ENCODE results near the gene EID2.
A peak's percentile ranks its signal among the peaks of the same experiment; 100 is the strongest.

The EID2 gene

GRCh38 chr19:39515551-39516191 is 24.3 kb downstream of the EID2 start:
- peak overlapping the region; percentile 55 for H2BK120ac ChIP-seq (ENCODE audit: insufficient read depth, low read length, poor library complexity)
- WGBS (ENCODE audit: extremely low coverage, insufficient coverage, insufficient read length), result no CpG with 5 or more reads among the region's 44 CpGs

DNA sequence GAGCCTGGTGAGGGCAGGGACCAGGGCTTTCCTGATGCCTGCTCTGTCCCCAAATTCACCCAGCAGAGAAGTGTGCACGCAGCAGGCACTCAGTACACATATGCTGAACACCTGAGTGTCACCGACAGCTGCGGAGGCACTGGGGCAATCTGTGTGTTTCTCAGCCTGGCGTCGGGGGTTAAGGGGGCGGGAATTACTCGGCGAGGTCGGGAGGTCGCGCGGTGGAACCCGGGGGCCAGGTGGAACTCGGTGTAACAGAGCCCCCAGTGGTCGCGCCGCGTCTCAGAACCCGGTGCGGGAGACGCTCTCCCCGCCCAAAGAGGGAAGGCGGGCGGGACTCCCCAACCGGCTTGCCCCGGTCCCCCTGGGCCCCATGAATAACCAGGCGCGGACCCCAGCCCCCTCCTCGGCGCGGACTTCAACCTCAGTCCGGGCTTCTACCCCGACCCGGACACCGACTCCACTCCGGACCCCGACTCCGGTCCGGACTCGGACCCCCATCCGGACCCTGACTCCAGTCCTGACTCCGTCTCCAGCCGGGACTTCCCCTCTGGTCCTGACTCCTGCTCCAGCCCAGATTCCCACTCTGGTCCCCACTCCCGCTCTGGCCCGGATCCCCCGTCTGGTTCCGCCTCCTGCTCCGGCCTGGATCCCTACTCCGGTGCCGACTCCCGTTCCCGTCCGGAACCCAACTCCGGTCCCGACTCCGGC is 25.0 kb downstream of the EID2 start, which contains the start of gene SELENOV:
Gene SELENOV, plus strand, starts transcription at position 300 of the 711 bp plus-strand sequence. Its CDS starts 74 bp downstream, at position 374.
- Histone ChIP-seq H2BK120ac (ENCODE audit: insufficient read depth, low read length, poor library complexity) (peak within 1 kb of the TSS; percentile 55), H2BK5ac (ENCODE audit: low read depth, low read length, poor library complexity) (peak within 1 kb of the TSS; percentile 42), H3K79me1 (ENCODE audit: low read length) (peaks cover 17% of the 10 kb centered on the region), H2AFZ (ENCODE audit: insufficient read depth, low read length, poor library complexity) (peak within 1 kb of the TSS; percentile 51), H3K27ac (ENCODE audit: low read depth, low read length) (no peak within 1 kb of the TSS), H3K9ac (ENCODE audit: low read length) (peak within 1 kb of the TSS; percentile 43), H3K79me2 (ENCODE audit: control insufficient read depth, insufficient read depth, low read length, poor library complexity) (peaks cover 11% of the 10 kb centered on the region), H4K8ac (ENCODE audit: low read depth, low read length) (peak within 1 kb of the TSS; percentile 66), H3K14ac (ENCODE audit: low read length) (peak within 1 kb of the TSS; percentile 88), H3K9me3 (ENCODE audit: insufficient read depth, low read depth, low read length) (peaks cover 2% of the 10 kb centered on the region), H3K23ac (ENCODE audit: low read length) (no peak within 1 kb of the TSS), H2AK5ac (ENCODE audit: low read length) (no peak within 1 kb of the TSS), H3K18ac (ENCODE audit: low read length) (peak within 1 kb of the TSS; percentile 95), H3K4me2 (ENCODE audit: low read length) (peak within 1 kb of the TSS; percentile 77), H3K4ac (ENCODE audit: low read depth, low read length) (peak within 1 kb of the TSS; percentile 52), H3K4me1 (ENCODE audit: control insufficient read depth in 1 of 2, insufficient read depth in 2 of 2, low read length in 2 of 2) (peaks cover 5 to 23% of the 10 kb centered on the region in 2 experiments), H4K12ac (ENCODE audit: low read depth, low read length) (peak within 1 kb of the TSS; percentile 49), H2BK12ac (ENCODE audit: low read length) (peak within 1 kb of the TSS; percentile 46), H3K27me3 (ENCODE audit: insufficient read depth, low read length) (peaks cover 10% of the 10 kb centered on the region), H3K4me3 (ENCODE audit: low read depth, low read length) (peak within 1 kb of the TSS; percentile 73), H3K36me3 (ENCODE audit: control insufficient read depth in 1 of 2, insufficient read depth in 2 of 2, low read length in 2 of 2) (no peaks in the 10 kb centered on the region), H4K91ac (ENCODE audit: low read depth, low read length) (peak within 1 kb of the TSS; percentile 75)
- WGBS (ENCODE audit: extremely low coverage, insufficient coverage, insufficient read length), result no CpG with 5 or more reads among the region's 56 CpGs
- no peak for DNase-seq

More at GRCh38 chr19:39515551-39516191, 24.3 kb downstream of the EID2 start:
- Histone ChIP-seq H3K18ac (ENCODE audit: low read length) (peak overlapping the region; percentile 95), H3K79me1 (ENCODE audit: low read length) (peaks cover 18% of the 10 kb centered on the region), H2AFZ (ENCODE audit: insufficient read depth, low read length, poor library complexity) (peak overlapping the region; percentile 51), H3K27me3 (ENCODE audit: insufficient read depth, low read length) (peaks cover 10% of the 10 kb centered on the region), H3K79me2 (ENCODE audit: control insufficient read depth, insufficient read depth, low read length, poor library complexity) (peaks cover 11% of the 10 kb centered on the region), H3K4me3 (ENCODE audit: low read depth, low read length) (peak overlapping the region; percentile 73), H4K8ac (ENCODE audit: low read depth, low read length) (peak overlapping the region; percentile 66), H3K36me3 (ENCODE audit: control insufficient read depth in 1 of 2, insufficient read depth in 2 of 2, low read length in 2 of 2) (no peaks in the 10 kb centered on the region), H3K4me1 (ENCODE audit: control insufficient read depth in 1 of 2, insufficient read depth in 2 of 2, low read length in 2 of 2) (peaks cover 9 to 25% of the 10 kb centered on the region in 2 experiments), H2AK5ac (ENCODE audit: low read length) (no peak overlapping the region), H3K14ac (ENCODE audit: low read length) (peak overlapping the region; percentile 88), H3K27ac (ENCODE audit: low read depth, low read length) (no peak overlapping the region), H3K9me3 (ENCODE audit: insufficient read depth, low read depth, low read length) (peaks cover 2% of the 10 kb centered on the region), H4K12ac (ENCODE audit: low read depth, low read length) (peak overlapping the region; percentile 49), H3K4me2 (ENCODE audit: low read length) (peak overlapping the region; percentile 77), H2BK5ac (ENCODE audit: low read depth, low read length, poor library complexity) (peak overlapping the region; percentile 42), H3K9ac (ENCODE audit: low read length) (peak overlapping the region; percentile 43), H3K23ac (ENCODE audit: low read length) (no peak overlapping the region), H3K4ac (ENCODE audit: low read depth, low read length) (peak overlapping the region; percentile 52), H2BK12ac (ENCODE audit: low read length) (peak overlapping the region; percentile 46), H4K91ac (ENCODE audit: low read depth, low read length) (peak overlapping the region; percentile 75)
- no peak for DNase-seq

DNA sequence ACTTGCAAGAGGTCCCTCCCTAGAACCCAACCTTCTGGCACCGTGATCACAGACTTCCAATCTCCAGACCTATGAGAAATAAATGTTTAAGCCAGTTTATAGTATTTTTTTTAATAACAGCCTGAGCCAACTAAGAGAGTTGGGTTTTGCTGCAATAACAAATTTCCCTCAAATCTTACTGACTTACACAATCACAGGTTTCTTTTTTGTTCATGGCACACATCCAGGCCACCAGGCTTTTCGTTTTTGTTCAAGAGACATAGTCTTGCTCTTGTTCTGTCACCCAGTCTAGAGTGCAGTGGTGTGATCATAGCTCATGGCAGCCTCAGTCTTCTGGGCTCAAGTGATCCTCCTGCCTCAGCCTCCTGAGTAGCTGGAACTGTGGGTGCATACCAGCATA is 27.0 kb downstream of the EID2 start:
- H3K27me3 ChIP-seq (ENCODE audit: insufficient read depth, low read length), result peaks cover 17% of the 10 kb centered on the region
- no peak overlapping the region for H3K4ac ChIP-seq (ENCODE audit: low read depth, low read length)
- no peak overlapping the region for H4K12ac ChIP-seq (ENCODE audit: low read depth, low read length)
- H3K4me3 ChIP-seq (ENCODE audit: low read depth, low read length), result no peak overlapping the region
- no peak overlapping the region for H3K14ac ChIP-seq (ENCODE audit: low read length)
- H3K79me2 ChIP-seq (ENCODE audit: control insufficient read depth, insufficient read depth, low read length, poor library complexity), result peaks cover 11% of the 10 kb centered on the region
- no peaks in the 10 kb centered on the region for H3K36me3 ChIP-seq (ENCODE audit: control insufficient read depth in 1 of 2, insufficient read depth in 2 of 2, low read length in 2 of 2)
- WGBS (ENCODE audit: extremely low coverage, insufficient coverage, insufficient read length), result no CpG with 5 or more reads among the region's 2 CpGs
- peaks cover 2 to 12% of the 10 kb centered on the region in 2 experiments for H3K4me1 ChIP-seq (ENCODE audit: control insufficient read depth in 1 of 2, insufficient read depth in 2 of 2, low read length in 2 of 2)
- peaks cover 13% of the 10 kb centered on the region for H3K79me1 ChIP-seq (ENCODE audit: low read length)
- H2BK120ac ChIP-seq (ENCODE audit: insufficient read depth, low read length, poor library complexity), result no peak overlapping the region
- no peak overlapping the region for H3K4me2 ChIP-seq (ENCODE audit: low read length)
- no peak for DNase-seq
- no peak overlapping the region for H2AK5ac ChIP-seq (ENCODE audit: low read length)
- H2BK12ac ChIP-seq (ENCODE audit: low read length), result no peak overlapping the region
- H3K9me3 ChIP-seq (ENCODE audit: insufficient read depth, low read depth, low read length), result peaks cover 2% of the 10 kb centered on the region
- H3K9ac ChIP-seq (ENCODE audit: low read length), result no peak overlapping the region
- H4K91ac ChIP-seq (ENCODE audit: low read depth, low read length), result no peak overlapping the region
- no peak overlapping the region for H3K18ac ChIP-seq (ENCODE audit: low read length)
- H3K23ac ChIP-seq (ENCODE audit: low read length), result no peak overlapping the region
- H4K8ac ChIP-seq (ENCODE audit: low read depth, low read length), result no peak overlapping the region
- no peak overlapping the region for H3K27ac ChIP-seq (ENCODE audit: low read depth, low read length)
- H2BK5ac ChIP-seq (ENCODE audit: low read depth, low read length, poor library complexity), result no peak overlapping the region
- no peak overlapping the region for H2AFZ ChIP-seq (ENCODE audit: insufficient read depth, low read length, poor library complexity)

DNA sequence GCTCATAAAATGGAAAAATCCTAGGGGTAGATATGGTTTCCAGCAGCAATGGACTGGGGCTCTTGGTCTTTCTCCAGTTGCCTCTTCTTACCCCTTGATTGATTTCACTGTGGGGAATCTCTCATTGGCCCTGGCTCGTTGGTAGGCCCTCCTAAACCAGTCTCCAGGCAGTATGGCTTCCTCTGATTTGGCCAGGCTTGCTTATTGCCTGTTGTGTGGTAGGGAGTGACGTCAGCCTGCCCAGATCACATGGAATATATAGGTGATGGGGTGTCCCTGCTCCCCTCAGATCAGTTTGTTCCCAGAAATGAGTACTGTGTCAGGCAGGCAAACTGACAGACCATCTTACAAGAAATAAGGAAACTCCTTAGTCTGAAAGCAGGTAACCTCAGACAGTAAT is 30.7 kb downstream of the EID2 start:
- no CpG with 5 or more reads among the region's 2 CpGs for WGBS (ENCODE audit: extremely low coverage, insufficient coverage, insufficient read length)
- H2BK5ac ChIP-seq (ENCODE audit: low read depth, low read length, poor library complexity), result no peak overlapping the region

More for the DNA sequence above, 30.7 kb downstream of the EID2 start:
- Histone ChIP-seq H3K18ac (ENCODE audit: low read length) (no peak overlapping the region), H3K14ac (ENCODE audit: low read length) (no peak overlapping the region), H2BK120ac (ENCODE audit: insufficient read depth, low read length, poor library complexity) (no peak overlapping the region), H3K36me3 (ENCODE audit: control insufficient read depth in 1 of 2, insufficient read depth in 2 of 2, low read length in 2 of 2) (no peaks in the 10 kb centered on the region), H3K27ac (ENCODE audit: low read depth, low read length) (no peak overlapping the region), H3K4ac (ENCODE audit: low read depth, low read length) (no peak overlapping the region), H4K12ac (ENCODE audit: low read depth, low read length) (no peak overlapping the region), H3K23ac (ENCODE audit: low read length) (no peak overlapping the region), H3K27me3 (ENCODE audit: insufficient read depth, low read length) (peaks cover 33% of the 10 kb centered on the region), H2BK12ac (ENCODE audit: low read length) (no peak overlapping the region), H3K4me3 (ENCODE audit: low read depth, low read length) (no peak overlapping the region), H2AFZ (ENCODE audit: insufficient read depth, low read length, poor library complexity) (no peak overlapping the region), H3K79me1 (ENCODE audit: low read length) (no peaks in the 10 kb centered on the region), H3K9me3 (ENCODE audit: insufficient read depth, low read depth, low read length) (peaks cover 11% of the 10 kb centered on the region), H2AK5ac (ENCODE audit: low read length) (no peak overlapping the region), H4K91ac (ENCODE audit: low read depth, low read length) (no peak overlapping the region), H4K8ac (ENCODE audit: low read depth, low read length) (no peak overlapping the region), H3K79me2 (ENCODE audit: control insufficient read depth, insufficient read depth, low read length, poor library complexity) (no peaks in the 10 kb centered on the region), H3K9ac (ENCODE audit: low read length) (no peak overlapping the region), H3K4me1 (ENCODE audit: control insufficient read depth in 1 of 2, insufficient read depth in 2 of 2, low read length in 2 of 2) (peaks cover 3 to 7% of the 10 kb centered on the region in 2 experiments), H3K4me2 (ENCODE audit: low read length) (no peak overlapping the region)
- DNase-seq, result no peak

All from trophoblast cell (in vitro differentiated cells and primary cell).